Liver (tissue), 9 donors: ENCODE measurements around the gene AGBL4. TPM values are rescaled to one million over a fixed set of nuclear protein-coding genes. Genes with fewer than 3 reads are reported as not detected.

Experiments
- DNase-seq: peaks from one replicate; pipeline ENCODE4 v3.0.0-alpha.2; 2017; ENCODE audit warnings: low spot score
- H3K27ac ChIP-seq, 2 donors: one replicate each; pipeline ENCODE4 v1.7.0; 2013; ENCODE audit warnings: inconsistent platforms in 2 of 2, low read length in 2 of 2, control low read depth in 1 of 2, low read depth in 1 of 2, mild to moderate bottlenecking in 1 of 2
- H3K27me3 ChIP-seq, 4 donors: one replicate each; pipeline versions ENCODE4 v1.6.1 to v1.7.0; 2013; ENCODE audit warnings: low read length in 3 of 4, inconsistent platforms in 1 of 4, mild to moderate bottlenecking in 1 of 4, moderate library complexity in 1 of 4; ENCODE audit not compliant: control insufficient read depth in 4 of 4, insufficient read depth in 4 of 4
- H3K36me3 ChIP-seq, 4 donors: one replicate each; pipeline versions ENCODE4 v1.6.1 to v1.7.0; 2013; ENCODE audit warnings: low read length in 3 of 4, mild to moderate bottlenecking in 3 of 4, low read depth in 1 of 4, moderate library complexity in 1 of 4; ENCODE audit not compliant: control insufficient read depth in 4 of 4, insufficient read depth in 3 of 4
- H3K4me1 ChIP-seq, 4 donors: one replicate each; pipeline versions ENCODE4 v1.6.1 to v1.7.0; 2013; ENCODE audit warnings: low read length in 3 of 4, mild to moderate bottlenecking in 3 of 4, moderate library complexity in 1 of 4; ENCODE audit not compliant: control insufficient read depth in 4 of 4, insufficient read depth in 4 of 4
- H3K4me3 ChIP-seq, 3 donors: one replicate each; pipeline versions ENCODE4 v1.6.1 to v1.7.0; 2013; ENCODE audit warnings: low read length in 3 of 3, control low read depth in 1 of 3, low read depth in 1 of 3, mild to moderate bottlenecking in 1 of 3
- H3K9ac ChIP-seq, 2 donors: one replicate each; pipeline ENCODE4 v1.7.0; 2013; ENCODE audit warnings: low read length in 2 of 2, mild to moderate bottlenecking in 2 of 2, moderate library complexity in 2 of 2, control low read depth in 1 of 2, low read depth in 1 of 2
- H3K9me3 ChIP-seq, 4 donors: one replicate each; pipeline versions ENCODE4 v1.6.1 to v1.7.0; 2013; ENCODE audit warnings: low read length in 3 of 4; ENCODE audit not compliant: control insufficient read depth in 4 of 4
- EGR1 ChIP-seq, 2 donors: IDR thresholded peaks; 2 replicates each; pipeline ENCODE4 v1.6.1; 2016 to 2018; ENCODE audit warnings: antibody characterized with exemption in 2 of 2, low read depth in 2 of 2
- FOXA1 ChIP-seq: IDR thresholded peaks from 2 replicates; pipeline ENCODE4 v1.6.1; 2016; ENCODE audit warnings: antibody characterized with exemption
- FOXA2 ChIP-seq: IDR thresholded peaks from 2 replicates; pipeline ENCODE4 v1.6.1; 2016; ENCODE audit warnings: antibody characterized with exemption
- GABPA ChIP-seq, 2 donors: IDR thresholded peaks in 1 of 2; conservative IDR thresholded peaks in 1 of 2; 2 replicates each; pipeline ENCODE4 v1.6.1; 2016; ENCODE audit warnings: antibody characterized with exemption in 2 of 2, mild to moderate bottlenecking in 1 of 2, moderate library complexity in 1 of 2
- HNF4A ChIP-seq, 2 donors: conservative IDR thresholded peaks; 2 replicates each; pipeline ENCODE4 v1.6.1; 2016; ENCODE audit warnings: antibody characterized with exemption in 2 of 2, mild to moderate bottlenecking in 2 of 2
- HNF4G ChIP-seq: IDR thresholded peaks from 2 replicates; pipeline ENCODE4 v1.6.1; 2016; ENCODE audit warnings: antibody characterized with exemption
- JUND ChIP-seq, 2 donors: IDR thresholded peaks; 2 replicates each; pipeline ENCODE4 v1.6.1; 2016; ENCODE audit warnings: antibody characterized with exemption in 2 of 2
- MAX ChIP-seq: IDR thresholded peaks from 2 replicates; pipeline ENCODE4 v1.6.1; 2016; ENCODE audit warnings: antibody characterized with exemption
- NR2F2 ChIP-seq: IDR thresholded peaks from 2 replicates; pipeline ENCODE4 v1.6.1; 2016; ENCODE audit warnings: antibody characterized with exemption
- RAD21 ChIP-seq, 2 donors: IDR thresholded peaks; 2 replicates each; pipeline ENCODE4 v1.6.1; 2016; ENCODE audit warnings: antibody characterized with exemption in 2 of 2, mild to moderate bottlenecking in 2 of 2
- REST ChIP-seq: IDR thresholded peaks from 2 replicates; pipeline ENCODE4 v1.6.1; 2016; ENCODE audit warnings: antibody characterized with exemption, mild to moderate bottlenecking
- RXRA ChIP-seq, 2 donors: IDR thresholded peaks; 2 replicates each; pipeline ENCODE4 v1.6.1; 2017 to 2018; ENCODE audit warnings: antibody characterized with exemption in 2 of 2, mild to moderate bottlenecking in 1 of 2
- SP1 ChIP-seq: IDR thresholded peaks from 2 replicates; pipeline ENCODE4 v1.6.1; 2018; ENCODE audit warnings: antibody characterized with exemption, mild to moderate bottlenecking
- TAF1 ChIP-seq: conservative IDR thresholded peaks from 2 replicates; pipeline ENCODE4 v1.6.1; 2016; ENCODE audit warnings: antibody characterized with exemption, mild to moderate bottlenecking
- YY1 ChIP-seq: IDR thresholded peaks from 2 replicates; pipeline ENCODE4 v1.6.1; 2016; ENCODE audit warnings: antibody characterized with exemption, mild to moderate bottlenecking
- ZBTB33 ChIP-seq: IDR thresholded peaks from 2 replicates; pipeline ENCODE4 v1.6.1; 2016; ENCODE audit warnings: antibody characterized with exemption
- WGBS: extraction: QIAGEN DNeasy Blood & Tissue Kit; methylation state at CpG from one replicate; pipeline ENCODE4 v1.1.7; 2013; 5-methylcytosine and 5-hydroxymethylcytosine counted together
- polyA plus RNA-seq, 2 donors: library from polyadenylated mRNA; stranded (reverse) in 1 of 2; unstranded in 1 of 2; fragments of 200-250 nt in 1 of 2; fragments of >200 nt in 1 of 2; fragmentation: Nextera tagmentation in 1 of 2; extraction: Ambion mirVana in 1 of 2; gene quantifications; one replicate each; pipeline versions ENCODE4 v1.2.1 to v1.2.3, GENCODE V29; 2013 to 2015
- total RNA-seq, 2 donors: library from RNA; depleted of rRNA; stranded (reverse); fragments of >200 nt; gene quantifications; one replicate each; pipeline ENCODE4 v1.2.3, GENCODE V29; 2014
- donor health status: healthy.
- donor health status: healthy.
- donor health status: healthy.
- donor health status: healthy.
- donor health status: healthy.

The AGBL4 gene
- total and polyA plus RNA-seq, 4 donors, result 0.75 to 0.76 TPM; not detected in 2

GRCh38 chr1:48671578-48671977 is 1352.2 kb downstream of the AGBL4 start:
- Histone ChIP-seq H3K4me1 (peaks cover 0 to 23% (median 20%) of the 10 kb centered on the region in 4 donors), H3K27me3 (no peaks in the 10 kb centered on the region), H3K36me3 (no peaks in the 10 kb centered on the region), H3K27ac (peak overlapping the region in 1 of 2 donors; percentile 39), H3K4me3 (no peak overlapping the region), H3K9me3 (no peaks in the 10 kb centered on the region), H3K9ac (no peak overlapping the region)
- WGBS, result 51% methylated on average over 1 of the region's 1 CpG
- no peak for DNase-seq
- TF ChIP-seq EGR1 (IDR thresholded peaks at IDR 0.05; ENCODE audit: low read depth in 2 of 2), result no peak
- peak; percentile 37 for TF ChIP-seq ZBTB33
- peak in 1 of 2 donors; percentile 59 for TF ChIP-seq JUND (IDR thresholded peaks at IDR 0.05)
- peak; percentile 52 to 78 for TF ChIP-seq HNF4A (conservative IDR thresholded peaks at IDR 0.05)
- TF ChIP-seq MAX, result peak; percentile 37
- TF ChIP-seq RXRA (IDR thresholded peaks at IDR 0.05), result peak in 1 of 2 donors; percentile 77
- no peak for TF ChIP-seq NR2F2
- TF ChIP-seq FOXA2, result peak; percentile 32
- peak; percentile 15 for TF ChIP-seq SP1

- no peak for DNase-seq
- H3K4me1 ChIP-seq, result peaks cover 0 to 23% (median 20%) of the 10 kb centered on the region in 4 donors
- TF ChIP-seq HNF4A (conservative IDR thresholded peaks at IDR 0.05) (peak in 1 of 2 donors; percentile 26), NR2F2 (no peak), JUND (IDR thresholded peaks at IDR 0.05) (no peak), RXRA (IDR thresholded peaks at IDR 0.05) (peak in 1 of 2 donors; percentile 24)
- no peaks in the 10 kb centered on the region for H3K9me3 ChIP-seq
- no peaks in the 10 kb centered on the region for H3K36me3 ChIP-seq
- no peak overlapping the region for H3K9ac ChIP-seq
- H3K27me3 ChIP-seq, result no peaks in the 10 kb centered on the region
- no peak overlapping the region for H3K27ac ChIP-seq
- H3K4me3 ChIP-seq, result no peak overlapping the region
- WGBS, result 57% methylated on average over 5 of the region's 5 CpGs
Observed at GRCh38 chr1:48670234-48671020, 1353.3 kb downstream of the AGBL4 start.

- Histone ChIP-seq H3K4me1 (peaks cover 0 to 28% (median 22%) of the 10 kb centered on the region in 4 donors), H3K27me3 (no peaks in the 10 kb centered on the region), H3K27ac (no peak overlapping the region), H3K9ac (no peak overlapping the region), H3K4me3 (no peak overlapping the region), H3K9me3 (no peaks in the 10 kb centered on the region), H3K36me3 (no peaks in the 10 kb centered on the region)
- 91% methylated on average over 2 of the region's 2 CpGs for WGBS
- DNase-seq, result no peak
- TF ChIP-seq RAD21 (IDR thresholded peaks at IDR 0.05) (no peak), GABPA (IDR thresholded peaks at IDR 0.05 in 1 of 2, conservative IDR thresholded peaks at IDR 0.05 in 1 of 2) (no peak), HNF4G (no peak), TAF1 (no peak), FOXA2 (no peak), EGR1 (IDR thresholded peaks at IDR 0.05; ENCODE audit: low read depth in 2 of 2) (no peak), MAX (no peak), ZBTB33 (no peak), SP1 (no peak), YY1 (no peak), JUND (IDR thresholded peaks at IDR 0.05) (no peak), RXRA (IDR thresholded peaks at IDR 0.05) (no peak), FOXA1 (no peak), REST (no peak), HNF4A (conservative IDR thresholded peaks at IDR 0.05) (no peak)
Observed at GRCh38 chr1:48668339-48668738, 1355.4 kb downstream of the AGBL4 start.
